Activated T-helper 9 cell treated with anti-CD3 and anti-CD28 coated beads, Interleukin-2, amount 50 U/mL, for 16 hours (primary cell): ENCODE results near the gene NHLRC2.

Experiments
- DNase-seq: peaks from one replicate; pipeline ENCODE4 v3.0.0-alpha.2; 2020; ENCODE audit warnings: low read depth

Gene NHLRC2

DNA sequence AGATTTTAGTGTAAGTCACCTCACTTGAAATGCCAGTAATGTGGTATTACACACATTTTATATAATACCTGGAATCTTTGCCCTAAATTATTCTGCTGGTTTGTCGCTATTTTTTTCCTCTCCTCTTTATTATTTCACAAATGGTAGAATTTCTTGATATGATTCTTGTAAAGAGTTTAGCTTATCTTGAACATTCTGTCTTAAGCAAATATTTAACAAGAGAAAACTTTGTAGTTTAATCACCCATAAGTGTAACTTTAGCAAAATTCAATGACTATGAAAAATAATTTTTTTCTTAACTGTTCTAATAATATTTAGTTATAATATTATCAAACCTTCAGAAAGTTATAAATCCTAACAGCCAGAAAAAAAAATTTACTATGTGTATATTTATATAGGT is 56.7 kb downstream of the NHLRC2 start:
- no peak for DNase-seq

GRCh38 chr10:113911839-113912238 is 57.4 kb downstream of the NHLRC2 start:
- no peak for DNase-seq

GRCh38 chr10:113912582-113912981 is 58.1 kb downstream of the NHLRC2 start:
- DNase-seq = no peak

GRCh38 chr10:113914956-113915355 is 60.5 kb downstream of the NHLRC2 start:
- no peak for DNase-seq

DNA sequence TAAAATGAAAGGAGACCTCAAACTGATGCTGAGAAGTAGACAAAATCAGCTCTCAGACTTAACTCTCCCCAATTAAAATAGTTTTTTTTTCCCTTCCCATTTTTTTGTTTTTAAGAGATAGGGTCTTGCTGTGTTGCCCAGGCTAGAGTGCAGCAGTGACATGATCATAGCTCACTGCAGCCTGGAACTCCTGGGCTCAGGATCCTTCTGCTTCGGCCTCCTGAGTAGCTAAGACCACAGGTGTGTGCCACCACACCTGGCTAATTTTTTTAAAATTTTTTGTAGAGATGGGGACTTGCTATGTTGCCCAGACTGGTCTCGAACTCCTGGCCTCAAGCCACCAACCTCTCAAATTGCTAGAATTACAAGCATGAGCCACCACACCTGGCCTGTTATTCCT is 61.1 kb downstream of the NHLRC2 start:
- no peak for DNase-seq

DNA sequence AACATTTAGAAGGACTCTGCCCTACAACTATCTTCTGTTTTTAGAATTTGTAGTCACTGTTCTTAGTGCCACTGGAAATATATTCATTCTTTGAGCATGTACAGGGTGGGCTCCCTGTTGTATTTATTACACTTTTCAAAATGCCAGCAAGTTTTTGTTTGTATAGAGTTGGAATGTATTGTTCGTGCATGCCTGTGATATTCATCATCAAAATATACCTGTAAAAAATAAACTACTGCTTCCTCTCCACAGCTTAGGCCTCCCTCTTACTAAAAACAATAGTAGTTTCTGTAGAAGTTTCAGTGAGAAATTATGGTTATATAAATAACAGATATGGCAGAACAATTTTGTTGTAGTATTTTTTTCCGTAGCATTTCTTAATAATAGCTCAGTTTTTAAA is 61.6 kb downstream of the NHLRC2 start:
- no peak for DNase-seq

- no peak for DNase-seq
Measured at GRCh38 chr10:113917636-113918035, 63.2 kb downstream of the NHLRC2 start.

GRCh38 chr10:113920114-113920513 is 65.7 kb downstream of the NHLRC2 start:
- no peak for DNase-seq

GRCh38 chr10:113920875-113921274 is 66.4 kb downstream of the NHLRC2 start:
- no peak for DNase-seq

DNA sequence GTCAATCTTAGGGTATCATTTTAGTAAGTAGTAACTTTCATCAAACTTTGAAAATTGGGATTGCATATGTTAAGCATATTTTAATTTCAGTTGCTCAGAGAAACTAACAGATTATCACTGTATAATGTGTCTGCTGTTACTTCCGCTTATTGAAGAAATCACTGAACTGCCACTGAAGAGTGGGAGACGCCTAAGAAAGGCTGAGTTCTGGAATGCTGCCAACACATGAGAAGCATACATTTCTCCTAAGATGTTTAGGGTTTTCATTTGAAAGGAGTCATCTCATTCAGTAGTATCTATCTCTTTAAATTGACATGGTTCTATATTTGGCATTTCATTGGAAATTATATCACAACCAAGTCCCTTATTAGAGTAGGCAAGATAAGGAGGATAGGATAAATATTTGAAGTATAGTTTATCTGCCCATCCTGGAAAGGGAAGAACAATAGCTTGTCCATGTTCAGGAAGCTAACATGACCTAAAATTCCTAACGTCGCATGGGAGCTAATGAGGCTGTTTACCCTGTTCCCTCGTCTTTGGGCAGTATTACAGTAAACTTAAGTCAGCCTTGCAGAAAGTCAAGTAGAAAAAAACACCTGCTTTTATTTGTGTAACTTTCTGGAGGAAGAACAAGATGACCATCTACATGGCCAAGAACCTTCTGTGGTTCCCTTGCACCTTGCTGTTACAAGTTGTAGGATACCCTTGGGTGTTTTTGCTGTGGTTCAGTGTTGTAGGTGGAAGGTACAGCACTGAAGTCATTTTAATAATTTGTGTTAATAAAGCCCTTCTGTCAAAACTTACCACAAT is 67.3 kb downstream of the NHLRC2 start:
- DNase-seq = no peak

- no peak for DNase-seq
Measured at GRCh38 chr10:113922787-113923570, 68.5 kb downstream of the NHLRC2 start.

DNA sequence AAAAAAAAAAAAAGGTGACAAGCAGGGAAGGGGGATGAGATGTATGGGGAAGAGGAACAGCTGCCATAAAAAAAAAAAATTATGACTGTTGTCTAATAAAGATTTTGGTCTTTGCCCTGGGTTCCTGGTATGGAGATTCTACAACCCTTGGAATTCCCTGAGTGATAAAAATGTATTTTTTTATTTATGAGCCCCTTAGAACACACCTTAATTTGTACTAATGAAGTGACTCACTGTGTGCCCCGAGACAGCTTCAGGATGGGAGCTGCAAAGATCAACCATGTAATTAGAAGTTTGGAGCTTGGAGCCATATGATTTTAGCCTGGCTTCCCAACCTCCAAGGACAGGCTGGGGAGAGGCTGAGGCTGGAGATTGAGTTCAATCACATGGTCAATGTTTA is 69.7 kb downstream of the NHLRC2 start:
- no peak for DNase-seq

- no peak for DNase-seq
Measured at GRCh38 chr10:113924664-113925063, 70.2 kb downstream of the NHLRC2 start.

GRCh38 chr10:113927440-113927839 is 73.0 kb downstream of the NHLRC2 start:
- no peak for DNase-seq

DNA sequence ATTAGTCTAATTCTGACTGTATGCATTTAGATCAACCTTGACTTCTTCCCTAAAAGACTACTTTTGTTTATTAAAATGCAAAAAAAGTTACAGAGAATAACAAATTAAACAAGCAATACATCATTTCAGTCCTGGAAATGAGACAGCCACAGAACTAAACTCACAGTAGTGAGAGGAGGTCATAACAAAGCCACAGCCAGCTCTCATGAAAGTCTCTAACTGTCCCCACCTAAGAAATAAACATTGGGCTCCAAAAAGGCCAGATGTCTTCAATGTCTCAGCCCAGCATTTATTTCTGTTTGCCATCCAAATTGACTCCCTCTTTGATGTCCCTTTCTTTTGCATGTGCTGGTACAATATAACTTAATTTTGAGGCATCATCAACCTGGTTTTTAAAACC is 74.4 kb downstream of the NHLRC2 start:
- DNase-seq = no peak

DNA sequence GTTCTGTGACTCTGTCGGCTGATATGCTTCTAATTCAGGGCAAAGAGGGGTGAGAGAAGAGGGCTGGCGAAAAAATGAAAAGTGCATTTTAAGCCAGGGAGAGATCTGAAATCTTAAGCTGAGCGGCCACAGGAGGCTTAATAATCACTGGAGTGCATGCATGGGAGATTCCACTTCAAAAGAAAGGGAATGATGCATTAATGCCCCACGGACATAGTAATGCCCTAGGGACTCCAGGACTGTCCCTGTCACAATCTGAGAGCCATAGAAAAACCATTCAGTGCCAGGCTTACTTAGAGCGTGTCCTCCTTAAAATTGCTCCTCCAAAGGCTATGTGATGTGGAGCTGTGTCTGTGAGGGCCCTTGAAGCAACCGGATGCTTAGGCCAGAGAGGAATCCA is 75.1 kb downstream of the NHLRC2 start:
- no peak for DNase-seq

DNA sequence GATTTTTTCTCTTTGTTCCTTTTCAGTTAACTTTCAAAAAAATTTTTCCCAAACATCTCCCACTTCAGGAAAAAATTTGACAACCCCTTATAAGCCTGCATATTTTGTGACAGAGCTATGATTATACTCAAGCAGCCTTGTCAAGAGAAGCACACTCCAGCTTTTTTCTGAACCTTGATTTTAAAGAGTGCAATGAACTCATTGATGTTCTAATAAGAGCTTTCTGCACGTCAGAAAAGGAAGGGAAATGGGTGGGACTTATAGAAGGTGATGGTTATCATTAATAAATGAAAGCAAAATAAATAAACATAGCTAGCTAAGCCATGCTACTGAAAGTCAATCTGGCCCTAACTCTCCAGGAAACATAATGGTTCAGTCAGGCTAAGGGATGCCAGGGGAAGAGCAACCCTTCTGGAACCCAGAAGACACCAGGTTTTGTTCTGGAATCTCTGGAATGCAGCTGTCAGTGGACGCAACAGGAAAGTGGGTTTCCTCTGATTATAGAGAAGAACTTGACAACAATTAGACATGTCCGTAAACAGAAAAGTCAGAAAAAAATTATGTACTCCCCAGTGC is 76.1 kb downstream of the NHLRC2 start:
- no peak for DNase-seq

DNA sequence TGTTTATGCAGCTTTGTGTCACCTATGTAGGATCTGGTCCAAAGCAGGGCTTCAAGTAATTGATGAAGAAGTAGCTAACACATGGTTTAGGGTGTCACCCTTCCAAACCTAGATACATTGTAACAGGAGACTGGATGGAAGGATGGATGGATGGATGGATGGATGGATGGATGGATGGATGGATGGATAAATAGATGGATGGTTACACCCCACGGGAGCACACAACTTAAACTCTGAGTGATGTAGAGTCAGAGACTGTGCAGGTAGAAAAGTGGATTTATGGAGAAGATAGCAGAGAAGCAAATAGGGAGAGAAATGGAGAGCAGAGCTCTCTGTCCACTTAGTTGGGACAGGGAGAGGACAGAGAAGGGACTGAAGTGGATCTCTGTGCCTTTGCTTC is 78.4 kb downstream of the NHLRC2 start:
- no peak for DNase-seq

GRCh38 chr10:113933894-113934532 is 79.6 kb downstream of the NHLRC2 start:
- DNase-seq = no peak

GRCh38 chr10:113937258-113937657 is 82.8 kb downstream of the NHLRC2 start:
- DNase-seq = no peak

DNA sequence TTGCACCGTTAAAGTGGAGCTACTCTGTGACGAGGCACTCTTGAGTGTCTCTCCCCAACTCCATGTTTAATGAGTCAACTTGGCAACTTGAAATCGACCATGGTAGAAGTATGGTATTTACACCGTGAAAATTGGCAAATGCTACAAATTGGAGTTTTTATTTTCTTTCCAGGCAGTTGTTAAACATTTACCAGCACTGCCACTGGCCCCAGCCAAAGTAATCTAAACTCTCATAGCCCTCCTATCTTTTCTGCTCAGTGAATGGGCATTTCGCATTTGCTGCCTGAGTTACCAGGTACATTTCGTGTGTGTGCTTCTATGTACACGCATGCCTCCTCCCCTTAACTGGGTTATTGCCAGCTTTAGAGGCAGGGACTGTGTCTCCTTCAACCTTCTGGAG is 83.3 kb downstream of the NHLRC2 start:
- DNase-seq = no peak

DNA sequence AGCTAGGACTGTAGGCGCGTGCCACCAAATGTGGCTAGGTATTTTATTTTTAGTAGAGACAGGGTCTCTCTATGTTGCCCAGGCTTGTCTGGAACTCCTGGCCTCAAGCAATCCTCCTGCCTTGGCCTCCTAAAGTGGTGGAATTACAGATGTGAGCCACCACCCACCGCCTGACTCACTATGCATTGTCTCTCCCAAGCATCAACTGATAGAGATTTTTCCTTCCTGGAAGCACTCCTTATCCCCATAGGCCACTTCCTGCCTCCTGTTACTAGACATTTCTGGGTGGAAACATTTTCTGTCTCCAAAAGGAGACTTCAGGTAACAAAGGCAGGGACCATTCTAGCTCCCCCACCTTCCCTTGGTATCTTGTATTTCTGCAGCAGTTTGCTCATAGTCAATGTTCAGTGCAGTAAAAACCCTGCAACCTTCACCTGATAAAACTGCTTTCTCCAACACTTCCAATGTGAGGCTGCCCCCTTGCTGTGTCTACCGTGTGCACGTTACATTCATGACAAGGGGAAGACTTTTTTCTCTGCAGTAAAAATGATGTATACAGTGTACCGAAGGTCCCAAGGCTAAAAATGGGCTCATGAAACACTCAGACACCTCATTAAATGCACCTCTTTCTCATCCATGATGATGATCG is 84.9 kb downstream of the NHLRC2 start:
- no peak for DNase-seq
